T-cell (primary cell): ENCODE data around the gene FOXP1. TPM values are rescaled to one million over a fixed set of nuclear protein-coding genes. Genes with fewer than 3 reads are reported as not detected.
"Not testable (repeated sequence)": the region's sequence is repeated elsewhere in the genome, so short reads cannot be mapped to it uniquely, and the experiment has no call there.

ENCODE experiments used
- ATAC-seq, 4 experiments: fragments of 200-7000 bp in 3 of 4; fragments of 150-1000 bp in 1 of 4; cut with Tn5 transposase; replicated peaks in 1 of 4; 1 replicate in 3 of 4; 2 replicates in 1 of 4; pipeline ENCODE4 v1.10.0; 2021; ENCODE audit warnings: moderate library complexity in 3 of 4, mild to moderate bottlenecking in 2 of 4, moderate number of reproducible peaks in 1 of 4
- CTCF ChIA-PET, 2 donors: fragments of 300-600 bp; sonication (Branson Sonifier 250); formaldehyde crosslinking; loops; one replicate each; lab custom pipeline; 2022; ENCODE audit warnings: antibody characterized with exemption in 2 of 2; lab: Charles Lee
- POLR2A ChIA-PET, 2 donors: fragments of 300-600 bp; sonication (Branson Sonifier 250); formaldehyde crosslinking; loops; one replicate each; lab custom pipeline; 2022; ENCODE audit warnings: antibody characterized with exemption in 2 of 2; lab: Charles Lee
- DNase-seq, 35 experiments: peaks; one replicate each; pipeline versions ENCODE4 v3.0.0 to v3.0.0-alpha.2; 2013 to 2023
- H3K27ac ChIP-seq: one replicate; pipeline ENCODE4 v1.5.1; 2013; ENCODE audit warnings: low read length
- H3K27me3 ChIP-seq, 2 experiments: replicated peaks in 1 of 2; 1 replicate in 1 of 2; 2 replicates in 1 of 2; pipeline versions ENCODE4 v1.6.1 to v1.7.0; 2013; ENCODE audit warnings: low read length in 1 of 2, mixed read lengths in 1 of 2; ENCODE audit not compliant: control insufficient read depth in 2 of 2, insufficient read depth in 2 of 2; ENCODE audit errors: extremely low read depth in 1 of 2
- H3K36me3 ChIP-seq, 2 donors: 1 replicate in 1 of 2; 2 replicates in 1 of 2; pipeline versions ENCODE4 v1.6.1 to v1.7.0; 2013; ENCODE audit warnings: low read length in 1 of 2; ENCODE audit not compliant: control insufficient read depth in 2 of 2, insufficient read depth in 1 of 2; ENCODE audit errors: extremely low read depth in 1 of 2
- H3K4me1 ChIP-seq, 2 experiments: 1 replicate in 1 of 2; 2 replicates in 1 of 2; pipeline versions ENCODE4 v1.6.1 to v1.7.0; 2013; ENCODE audit warnings: low read length in 2 of 2, mixed read lengths in 1 of 2; ENCODE audit not compliant: insufficient read depth in 2 of 2, control insufficient read depth in 1 of 2; ENCODE audit errors: extremely low read depth in 1 of 2
- H3K4me3 ChIP-seq, 2 donors: 1 replicate in 1 of 2; 2 replicates in 1 of 2; pipeline versions ENCODE4 v1.5.1 to v1.7.0; 2013; ENCODE audit warnings: mild to moderate bottlenecking in 2 of 2, low read length in 1 of 2, moderate library complexity in 1 of 2; ENCODE audit not compliant: control insufficient read depth in 1 of 2; ENCODE audit errors: extremely low read depth in 1 of 2
- H3K9me3 ChIP-seq: 2 replicates; pipeline ENCODE4 v1.7.0; 2013
- H3K27ac Mint-ChIP-seq, 2 donors: one replicate each; pipeline ENCODE4 v1.8.0; 2020 to 2021; ENCODE audit warnings: mild to moderate bottlenecking in 2 of 2, mixed read lengths in 2 of 2
- H3K27me3 Mint-ChIP-seq, 2 donors: one replicate each; pipeline ENCODE4 v1.8.0; 2021 to 2022; ENCODE audit warnings: mixed read lengths in 2 of 2
- H3K36me3 Mint-ChIP-seq: one replicate; pipeline ENCODE4 v1.8.0; 2021; ENCODE audit warnings: mixed read lengths
- H3K4me1 Mint-ChIP-seq, 3 donors: one replicate each; pipeline ENCODE4 v1.8.0; 2020 to 2022; ENCODE audit warnings: mixed read lengths in 3 of 3, mild to moderate bottlenecking in 1 of 3
- H3K4me3 Mint-ChIP-seq, 3 donors: one replicate each; pipeline ENCODE4 v1.8.0; 2020 to 2022; ENCODE audit warnings: mild to moderate bottlenecking in 3 of 3, mixed read lengths in 3 of 3, moderate library complexity in 3 of 3
- H3K9me3 Mint-ChIP-seq, 3 donors: one replicate each; pipeline ENCODE4 v1.8.0; 2020 to 2022; ENCODE audit warnings: mixed read lengths in 3 of 3
- WGBS: methylation state at CpG from one replicate; pipeline ENCODE4 v1.1.5; 2013; ENCODE audit warnings: missing lambda C conversion rate; ENCODE audit not compliant: insufficient coverage; 5-methylcytosine and 5-hydroxymethylcytosine counted together
- total RNA-seq, 35 experiments: library from RNA in 6 of 35; stranded (reverse) in 6 of 35; fragments of 120-200 nt in 1 of 35; gene quantifications; one replicate each; pipeline versions ENCODE4 v1.2.1 to v1.2.4 and lab custom pipeline; 2013 to 2026

Gene FOXP1
- total RNA-seq, 5 donors from 2014 or later (not counting 1 experiment from before 2014, with no cell fraction given), result 258 to 586 (median 290) TPM

- POLR2A ChIA-PET, result interaction anchor here (0.7 to 1.0 kb wide), 2 partner anchors 17 to 49 kb away, joined by 3 to 16 read pairs; no protein-coding TSS in a partner anchor
- Mint-ChIP-seq H3K4me1 (peaks cover 58 to 64% (median 63%) of the 10 kb centered on the region in 3 donors), H3K9me3 (no peaks in the 10 kb centered on the region), H3K4me3 (peak overlapping the region in 1 of 3 donors; percentile 33), H3K27ac (peak overlapping the region; percentile 85 to 87), H3K27me3 (no peaks in the 10 kb centered on the region), H3K36me3 (peaks cover 78% of the 10 kb centered on the region)
- H3K27me3 ChIP-seq, result no peaks in the 10 kb centered on the region
- ATAC-seq (no peak), DNase-seq (no peak)
- H3K4me1 ChIP-seq, result peaks cover 15 to 17% of the 10 kb centered on the region in 2 experiments
- CTCF ChIA-PET, result interaction anchor here (0.7 kb wide), 2 partner anchors 29 to 142 kb away, joined by 3 to 5 read pairs; no protein-coding TSS in a partner anchor
- no peak overlapping the region for H3K4me3 ChIP-seq
- peak overlapping the region; percentile 37 for H3K27ac ChIP-seq
- H3K9me3 ChIP-seq, result no peaks in the 10 kb centered on the region
- H3K36me3 ChIP-seq, result peaks cover 8 to 64% of the 10 kb centered on the region in 2 donors
- WGBS, result 96% methylated on average over 3 of the region's 7 CpGs
Observed at GRCh38 chr3:70979983-70980645, 603.4 kb downstream of the FOXP1 start.

- Mint-ChIP-seq H3K27ac (no peak overlapping the region), H3K9me3 (no peaks in the 10 kb centered on the region), H3K36me3 (peaks cover 75% of the 10 kb centered on the region), H3K4me1 (peaks cover 36 to 41% (median 40%) of the 10 kb centered on the region in 3 donors), H3K4me3 (no peak overlapping the region), H3K27me3 (no peaks in the 10 kb centered on the region)
- no peak overlapping the region for H3K27ac ChIP-seq
- peaks cover 8 to 67% of the 10 kb centered on the region in 2 donors for H3K36me3 ChIP-seq
- CTCF ChIA-PET, result interaction anchor here in 1 of 2 donors (0.6 kb wide), 1 partner anchor 1988 kb away, joined by 3 read pairs; no protein-coding TSS in a partner anchor
- WGBS, result 96% methylated on average over 9 of the region's 13 CpGs
- ATAC-seq (no peak), DNase-seq (no peak)
- peaks cover 7 to 9% of the 10 kb centered on the region in 2 experiments for H3K4me1 ChIP-seq
- POLR2A ChIA-PET, result interaction anchor here in 1 of 2 donors (0.5 to 0.6 kb wide), 2 partner anchors 10 to 19 kb away, joined by 3 to 4 read pairs; no protein-coding TSS in a partner anchor
- H3K4me3 ChIP-seq, result no peak overlapping the region
- H3K27me3 ChIP-seq, result no peaks in the 10 kb centered on the region
- no peaks in the 10 kb centered on the region for H3K9me3 ChIP-seq
Observed at GRCh38 chr3:70977712-70978111, 605.8 kb downstream of the FOXP1 start.

GRCh38 chr3:70975981-70976380 is 607.5 kb downstream of the FOXP1 start:
- CTCF ChIA-PET, result interaction anchor here in 1 of 2 donors (0.7 kb wide), 1 partner anchor 985 kb away, joined by 3 read pairs; no protein-coding TSS in a partner anchor
- DNase-seq, H3K27ac ChIP-seq, H3K9me3 Mint-ChIP-seq, H3K4me3 Mint-ChIP-seq, H3K9me3 ChIP-seq, H3K27me3 Mint-ChIP-seq, ATAC-seq, H3K27me3 ChIP-seq, H3K4me3 ChIP-seq, H3K4me1 ChIP-seq, H3K27ac Mint-ChIP-seq: not testable (repeated sequence)
- POLR2A ChIA-PET, result interaction anchor here in 1 of 2 donors (0.5 to 0.7 kb wide), 3 partner anchors 203 to 1602 kb away, joined by 4 to 7 read pairs (median 5); no protein-coding TSS in a partner anchor
- Mint-ChIP-seq H3K36me3 (peaks cover 74% of the 10 kb centered on the region), H3K4me1 (peaks cover 25 to 29% (median 27%) of the 10 kb centered on the region in 3 donors)
- WGBS, result 93% methylated on average over 4 of the region's 5 CpGs
- H3K36me3 ChIP-seq, result peaks cover 14 to 82% of the 10 kb centered on the region in 2 donors

- H3K27me3 ChIP-seq, result no peaks in the 10 kb centered on the region
- peaks cover 14 to 89% of the 10 kb centered on the region in 2 donors for H3K36me3 ChIP-seq
- H3K4me3 Mint-ChIP-seq, result no peak overlapping the region
- POLR2A ChIA-PET, result interaction anchor here in 1 of 2 donors (0.6 kb wide), 1 partner anchor 195 kb away, joined by 4 read pairs; no protein-coding TSS in a partner anchor
- no peaks in the 10 kb centered on the region for H3K27me3 Mint-ChIP-seq
- no peak overlapping the region for H3K4me3 ChIP-seq
- H3K27ac Mint-ChIP-seq, result peak overlapping the region in 1 of 2 donors; percentile 22
- H3K4me1 ChIP-seq, result no peaks in the 10 kb centered on the region
- WGBS, result no CpG with 5 or more reads among the region's 5 CpGs
- peaks cover 14 to 19% (median 16%) of the 10 kb centered on the region in 3 donors for H3K4me1 Mint-ChIP-seq
- no peak for DNase-seq
- H3K9me3 Mint-ChIP-seq, result no peaks in the 10 kb centered on the region
- ATAC-seq, result no peak
- H3K27ac ChIP-seq, result no peak overlapping the region
- peaks cover 71% of the 10 kb centered on the region for H3K36me3 Mint-ChIP-seq
- CTCF ChIA-PET, result no interaction called here
- H3K9me3 ChIP-seq, result no peaks in the 10 kb centered on the region
Observed at GRCh38 chr3:70974747-70975146, 608.8 kb downstream of the FOXP1 start.

GRCh38 chr3:70973558-70973957 is 610.0 kb downstream of the FOXP1 start:
- ATAC-seq (no peak), DNase-seq (no peak)
- Histone ChIP-seq H3K4me1 (no peaks in the 10 kb centered on the region), H3K36me3 (peaks cover 14 to 96% of the 10 kb centered on the region in 2 donors), H3K27ac (no peak overlapping the region), H3K9me3 (no peaks in the 10 kb centered on the region), H3K27me3 (no peaks in the 10 kb centered on the region), H3K4me3 (no peak overlapping the region)
- no CpG with 5 or more reads among the region's 6 CpGs for WGBS
- H3K27me3 Mint-ChIP-seq, result no peaks in the 10 kb centered on the region
- POLR2A ChIA-PET, result no interaction called here
- CTCF ChIA-PET, result interaction anchor here in 1 of 2 donors (0.6 kb wide), 1 partner anchor 70 kb away, joined by 4 read pairs; no protein-coding TSS in a partner anchor
- H3K36me3 Mint-ChIP-seq, result peaks cover 75% of the 10 kb centered on the region
- no peaks in the 10 kb centered on the region for H3K9me3 Mint-ChIP-seq
- peak overlapping the region in 1 of 2 donors; percentile 11 for H3K27ac Mint-ChIP-seq
- no peak overlapping the region for H3K4me3 Mint-ChIP-seq
- peaks cover 10 to 17% (median 11%) of the 10 kb centered on the region in 3 donors for H3K4me1 Mint-ChIP-seq

GRCh38 chr3:70972855-70973254 is 610.7 kb downstream of the FOXP1 start:
- WGBS, result 100% methylated on average over 7 of the region's 11 CpGs
- no peaks in the 10 kb centered on the region for H3K27me3 ChIP-seq
- Mint-ChIP-seq H3K9me3 (no peaks in the 10 kb centered on the region), H3K36me3 (peaks cover 73% of the 10 kb centered on the region), H3K4me3 (no peak overlapping the region), H3K27ac (no peak overlapping the region), H3K27me3 (no peaks in the 10 kb centered on the region), H3K4me1 (peaks cover 10 to 17% (median 11%) of the 10 kb centered on the region in 3 donors)
- DNase-seq, result no peak
- H3K4me1 ChIP-seq, result no peaks in the 10 kb centered on the region
- H3K9me3 ChIP-seq, result no peaks in the 10 kb centered on the region
- H3K36me3 ChIP-seq, result peaks cover 11 to 96% of the 10 kb centered on the region in 2 donors
- no peak overlapping the region for H3K27ac ChIP-seq
- ChIA-PET CTCF (no interaction called here), POLR2A (no interaction called here)
- ATAC-seq, result no peak
- no peak overlapping the region for H3K4me3 ChIP-seq
